HG03575 (cell line): Measurements from ENCODE around the gene WWOX.

ENCODE experiments used
- ATAC-seq: cut with Tn5 transposase; IDR thresholded peaks from one replicate; pipeline ENCODE4 v1.9.1; 2021; ENCODE audit not compliant: unreplicated experiment, insufficient number of reproducible peaks, low FRiP score; ENCODE audit errors: extremely low read depth

Gene WWOX

GRCh38 chr16:78434401-78434800 lies 334.9 kb downstream of the WWOX start:
- ATAC-seq = no peak

- no peak for ATAC-seq
Observed at GRCh38 chr16:78435260-78435659, 335.8 kb downstream of the WWOX start.

GRCh38 chr16:78436023-78436422 lies 336.6 kb downstream of the WWOX start:
- no peak for ATAC-seq

- no peak for ATAC-seq
Observed at GRCh38 chr16:78436846-78437245, 337.4 kb downstream of the WWOX start.

GRCh38 chr16:78437352-78437968 lies 338.0 kb downstream of the WWOX start:
- no peak for ATAC-seq

GRCh38 chr16:78438219-78438618 lies 338.8 kb downstream of the WWOX start:
- no peak for ATAC-seq

GRCh38 chr16:78438632-78439031 lies 339.2 kb downstream of the WWOX start:
- ATAC-seq = no peak

- no peak for ATAC-seq
Observed at GRCh38 chr16:78439646-78440045, 340.2 kb downstream of the WWOX start.

GRCh38 chr16:78441298-78441697 lies 341.8 kb downstream of the WWOX start:
- no peak for ATAC-seq

- ATAC-seq = no peak
Observed at GRCh38 chr16:78443542-78444364, 344.3 kb downstream of the WWOX start.

- ATAC-seq = no peak
Observed at GRCh38 chr16:78445818-78446217, 346.4 kb downstream of the WWOX start.

- no peak for ATAC-seq
Observed at GRCh38 chr16:78446486-78446885, 347.0 kb downstream of the WWOX start.

- ATAC-seq = no peak
Observed at GRCh38 chr16:78446992-78447563, 347.6 kb downstream of the WWOX start.

GRCh38 chr16:78448658-78449271 lies 349.3 kb downstream of the WWOX start:
- no peak for ATAC-seq

GRCh38 chr16:78450255-78450654 lies 350.8 kb downstream of the WWOX start:
- ATAC-seq = no peak

GRCh38 chr16:78452025-78452555 lies 352.6 kb downstream of the WWOX start:
- no peak for ATAC-seq

GRCh38 chr16:78455861-78456260 lies 356.4 kb downstream of the WWOX start:
- ATAC-seq = no peak

- no peak for ATAC-seq
Observed at GRCh38 chr16:78458588-78458987, 359.1 kb downstream of the WWOX start.

GRCh38 chr16:78460428-78460827 lies 361.0 kb downstream of the WWOX start:
- ATAC-seq = no peak

- ATAC-seq = no peak
Observed at GRCh38 chr16:78461087-78461486, 361.6 kb downstream of the WWOX start.
